RWPE1 (cell line): ENCODE data around the gene CPM.

Experiments used
- CTCF ChIA-PET: fragments of 350-600 bp; sonication (Branson Sonifier 250); formaldehyde crosslinking; extraction: SDS; loops from one replicate; lab custom pipeline; 2021; lab: Yijun Ruan, JAX
- POLR2A ChIA-PET: fragments of 400-600 bp; formaldehyde crosslinking; extraction: SDS; loops from one replicate; lab custom pipeline; 2020; ENCODE audit warnings: antibody characterized with exemption; ENCODE audit not compliant: low non-redundant PET; lab: Yijun Ruan, JAX
- DNase-seq: peaks from one replicate; pipeline ENCODE4 v3.0.0; 2012; ENCODE audit warnings: low spot score
- H3K27ac ChIP-seq: fragments of 450-650 bp; 2 replicates; pipeline ENCODE4 v1.5.1; 2017
- CTCF ChIP-seq: fragments of 450-650 bp; conservative IDR thresholded peaks from 2 replicates; pipeline ENCODE4 v1.5.1; 2017; ENCODE audit warnings: low read depth, mild to moderate bottlenecking

CPM gene

GRCh38 chr12:68838046-68838886, 94.7 kb downstream of the CPM start:
- no peak overlapping the region for H3K27ac ChIP-seq
- POLR2A ChIA-PET: no interaction called here
- no peak for TF ChIP-seq CTCF
- CTCF ChIA-PET: interaction anchor here (0.5 to 0.6 kb wide), 2 partner anchors 42 to 497 kb away, joined by 3 to 6 read pairs; no protein-coding TSS in a partner anchor
- DNase-seq: no peak

GRCh38 chr12:68837215-68837614, 95.8 kb downstream of the CPM start:
- no peak for DNase-seq
- TF ChIP-seq CTCF: no peak
- H3K27ac ChIP-seq: no peak overlapping the region
- CTCF ChIA-PET: interaction anchor here (0.6 to 0.7 kb wide), 2 partner anchors 30 to 136 kb away, joined by 4 to 8 read pairs; no protein-coding TSS in a partner anchor
- POLR2A ChIA-PET: no interaction called here

GRCh38 chr12:68835333-68835908, 97.5 kb downstream of the CPM start:
- CTCF ChIA-PET: no interaction called here
- H3K27ac ChIP-seq: no peak overlapping the region
- no peak for DNase-seq
- POLR2A ChIA-PET: no interaction called here
- no peak for TF ChIP-seq CTCF

- no peak overlapping the region for H3K27ac ChIP-seq
- no peak for TF ChIP-seq CTCF
- CTCF ChIA-PET: interaction anchor here (0.6 kb wide), 1 partner anchor 194 kb away, joined by 4 read pairs; no protein-coding TSS in a partner anchor
- no peak for DNase-seq
- POLR2A ChIA-PET: no interaction called here
Measured at GRCh38 chr12:68833508-68833907, 99.5 kb downstream of the CPM start.

- ChIA-PET POLR2A (no interaction called here), CTCF (interaction anchor here (0.7 kb wide), 1 partner anchor 346 kb away, joined by 3 read pairs; no protein-coding TSS in a partner anchor)
- DNase-seq: no peak
- H3K27ac ChIP-seq: no peak overlapping the region
- no peak for TF ChIP-seq CTCF
Measured at GRCh38 chr12:68832504-68832867, 100.5 kb downstream of the CPM start.

- CTCF ChIA-PET: interaction anchor here (0.6 to 0.7 kb wide), 2 partner anchors 346 to 1886 kb away, joined by 3 read pairs; no protein-coding TSS in a partner anchor
- POLR2A ChIA-PET: no interaction called here
Measured at GRCh38 chr12:68831751-68832503, 101.0 kb downstream of the CPM start.

More at GRCh38 chr12:68831751-68832503, 101.0 kb downstream of the CPM start:
- no peak for DNase-seq
- H3K27ac ChIP-seq: no peak overlapping the region
- no peak for TF ChIP-seq CTCF
